CD14-positive monocyte (primary cell): ENCODE results near the gene CCDC87. TPM values are rescaled to one million over a fixed set of nuclear protein-coding genes. Genes with fewer than 3 reads are reported as not detected.

ENCODE experiments used
- DNase-seq, 3 donors: peaks; one replicate each; pipeline ENCODE4 v3.0.0-alpha.2; 2011 to 2022
- H2AFZ ChIP-seq: 2 replicates; pipeline ENCODE4 v1.6.0; 2012; ENCODE audit warnings: mild to moderate bottlenecking, low read depth, low read length, inconsistent platforms; ENCODE audit not compliant: insufficient read depth, poor library complexity, severe bottlenecking
- H3K27ac ChIP-seq, 2 donors: 1 replicate in 1 of 2; 2 replicates in 1 of 2; pipeline ENCODE4 v1.5.1; 2012 to 2013; ENCODE audit warnings: low read length in 2 of 2, control low read depth in 1 of 2, inconsistent platforms in 1 of 2, low read depth in 1 of 2, mild to moderate bottlenecking in 1 of 2
- H3K27me3 ChIP-seq, 2 donors: one replicate each; pipeline versions ENCODE4 v1.6.0 to v1.6.1; 2011 to 2013; ENCODE audit warnings: low read length in 2 of 2; ENCODE audit not compliant: control insufficient read depth in 2 of 2, insufficient read depth in 2 of 2
- H3K36me3 ChIP-seq, 2 donors: replicated peaks in 1 of 2; 1 replicate in 1 of 2; 2 replicates in 1 of 2; pipeline versions ENCODE4 v1.5.1 to v1.6.1; 2012 to 2013; ENCODE audit warnings: low read length in 2 of 2, control low read depth in 1 of 2, inconsistent platforms in 1 of 2, mild to moderate bottlenecking in 1 of 2; ENCODE audit not compliant: insufficient read depth in 2 of 2, control insufficient read depth in 1 of 2
- H3K4me1 ChIP-seq, 2 donors: 1 replicate in 1 of 2; 2 replicates in 1 of 2; pipeline versions ENCODE4 v1.5.1 to v1.6.1; 2012 to 2013; ENCODE audit warnings: low read length in 2 of 2, control low read depth in 1 of 2, inconsistent platforms in 1 of 2, mild to moderate bottlenecking in 1 of 2, moderate library complexity in 1 of 2; ENCODE audit not compliant: insufficient read depth in 2 of 2, control insufficient read depth in 1 of 2
- H3K4me2 ChIP-seq: replicated peaks from 2 replicates; pipeline ENCODE3; 2012; ENCODE audit warnings: low read length, moderate library complexity, mild to moderate bottlenecking; ENCODE audit not compliant: poor library complexity, severe bottlenecking; ENCODE audit errors: extremely low read depth
- H3K4me3 ChIP-seq, 3 experiments: fragments of 200-600 bp in 1 of 3; sonication (generic) in 1 of 3; replicated peaks in 1 of 3; 1 replicate in 2 of 3; 2 replicates in 1 of 3; pipeline ENCODE4 v1.5.1; 2011 to 2013; ENCODE audit warnings: low read length in 3 of 3, mild to moderate bottlenecking in 3 of 3, control low read depth in 2 of 3, low read depth in 2 of 3, inconsistent platforms in 1 of 3, moderate library complexity in 1 of 3
- H3K79me2 ChIP-seq: 2 replicates; pipeline ENCODE4 v1.6.0; 2012; ENCODE audit warnings: mild to moderate bottlenecking, control low read depth, inconsistent platforms, low read length, moderate library complexity; ENCODE audit not compliant: insufficient read depth
- H3K9ac ChIP-seq: 2 replicates; pipeline ENCODE4 v1.6.0; 2017; ENCODE audit warnings: low read length, mild to moderate bottlenecking; ENCODE audit not compliant: insufficient read depth, poor library complexity, severe bottlenecking
- H3K9me3 ChIP-seq, 2 donors: replicated peaks in 1 of 2; 1 replicate in 1 of 2; 2 replicates in 1 of 2; pipeline versions ENCODE4 v1.5.1 to v1.6.1; 2012 to 2013; ENCODE audit warnings: low read length in 2 of 2, control low read depth in 1 of 2; ENCODE audit not compliant: control insufficient read depth in 1 of 2, insufficient read depth in 1 of 2
- H4K20me1 ChIP-seq: 2 replicates; pipeline ENCODE4 v1.6.0; 2012; ENCODE audit warnings: mild to moderate bottlenecking, low read length, control low read depth, moderate library complexity; ENCODE audit not compliant: insufficient read depth
- H3K27ac Mint-ChIP-seq, 7 donors: one replicate each; pipeline ENCODE4 v1.8.0; 2020; ENCODE audit warnings: mild to moderate bottlenecking in 7 of 7, mixed read lengths in 7 of 7, moderate library complexity in 6 of 7, inconsistent platforms in 2 of 7
- H3K27me3 Mint-ChIP-seq, 3 donors: one replicate each; pipeline ENCODE4 v1.8.0; 2021 to 2022; ENCODE audit warnings: low read depth in 3 of 3, mild to moderate bottlenecking in 3 of 3, mixed read lengths in 3 of 3, moderate library complexity in 3 of 3, inconsistent platforms in 1 of 3
- H3K36me3 Mint-ChIP-seq, 2 donors: one replicate each; pipeline ENCODE4 v1.8.0; 2020; ENCODE audit warnings: mixed read lengths in 2 of 2, inconsistent platforms in 1 of 2, mild to moderate bottlenecking in 1 of 2
- H3K4me1 Mint-ChIP-seq: one replicate; pipeline ENCODE4 v1.8.0; 2020; ENCODE audit warnings: mild to moderate bottlenecking, mixed read lengths
- H3K4me3 Mint-ChIP-seq, 2 donors: one replicate each; pipeline ENCODE4 v1.8.0; 2020; ENCODE audit warnings: mild to moderate bottlenecking in 2 of 2, mixed read lengths in 2 of 2, moderate library complexity in 1 of 2
- H3K9me3 Mint-ChIP-seq, 7 donors: one replicate each; pipeline ENCODE4 v1.8.0; 2020 to 2022; ENCODE audit warnings: mixed read lengths in 7 of 7, mild to moderate bottlenecking in 6 of 7, moderate library complexity in 6 of 7, inconsistent platforms in 2 of 7
- WGBS: methylation state at CpG from one replicate; pipeline ENCODE4 v1.1.5; 2013; ENCODE audit warnings: missing lambda C conversion rate; ENCODE audit not compliant: insufficient coverage; 5-methylcytosine and 5-hydroxymethylcytosine counted together
- intact Hi-C, 2 donors: fragments of 100-400 bp; cut with micrococcal nuclease; formaldehyde crosslinking; loops; one replicate each; pipeline versions ENCODE4 v1.15.0 to v1.15.1; 2023
- polyA plus RNA-seq, 3 donors: library from polyadenylated mRNA; depleted of rRNA in 1 of 3; unstranded in 2 of 3; stranded (reverse) in 1 of 3; fragments of 300-500 nt in 2 of 3; fragments of >200 nt in 1 of 3; fragmentation: Illumina TruSeq in 2 of 3; gene quantifications; 1 replicate in 2 of 3; 2 replicates in 1 of 3; pipeline ENCODE4 v1.2.3, GENCODE V29; 2012 to 2021
- TF ChIP-seq, protein P1 (sequence below): fragments of 200-600 bp; IDR thresholded peaks from one replicate; pipeline ENCODE4 v1.8.0; 2022; ENCODE audit warnings: antibody characterized with exemption, mild to moderate bottlenecking

CCDC87 gene
- polyA plus RNA-seq, 3 donors, result not detected

GRCh38 chr11:66559866-66560676 lies 32.8 kb downstream of the CCDC87 start:
- peaks cover 8% of the 10 kb centered on the region for H3K4me1 Mint-ChIP-seq
- Histone ChIP-seq H2AFZ (no peak overlapping the region), H3K4me2 (no peak overlapping the region), H3K27ac (no peak overlapping the region), H4K20me1 (no peaks in the 10 kb centered on the region), H3K9ac (no peak overlapping the region), H3K4me3 (no peak overlapping the region), H3K79me2 (no peaks in the 10 kb centered on the region), H3K4me1 (peaks cover 0 to 5% of the 10 kb centered on the region in 2 donors), H3K36me3 (no peaks in the 10 kb centered on the region), H3K9me3 (no peaks in the 10 kb centered on the region), H3K27me3 (peaks cover 3 to 19% of the 10 kb centered on the region in 2 donors)
- H3K9me3 Mint-ChIP-seq, result peaks cover 0 to 2% (median 0%) of the 10 kb centered on the region in 7 donors
- 89% methylated on average over 12 of the region's 27 CpGs for WGBS
- TF ChIP-seq, protein P1, sequence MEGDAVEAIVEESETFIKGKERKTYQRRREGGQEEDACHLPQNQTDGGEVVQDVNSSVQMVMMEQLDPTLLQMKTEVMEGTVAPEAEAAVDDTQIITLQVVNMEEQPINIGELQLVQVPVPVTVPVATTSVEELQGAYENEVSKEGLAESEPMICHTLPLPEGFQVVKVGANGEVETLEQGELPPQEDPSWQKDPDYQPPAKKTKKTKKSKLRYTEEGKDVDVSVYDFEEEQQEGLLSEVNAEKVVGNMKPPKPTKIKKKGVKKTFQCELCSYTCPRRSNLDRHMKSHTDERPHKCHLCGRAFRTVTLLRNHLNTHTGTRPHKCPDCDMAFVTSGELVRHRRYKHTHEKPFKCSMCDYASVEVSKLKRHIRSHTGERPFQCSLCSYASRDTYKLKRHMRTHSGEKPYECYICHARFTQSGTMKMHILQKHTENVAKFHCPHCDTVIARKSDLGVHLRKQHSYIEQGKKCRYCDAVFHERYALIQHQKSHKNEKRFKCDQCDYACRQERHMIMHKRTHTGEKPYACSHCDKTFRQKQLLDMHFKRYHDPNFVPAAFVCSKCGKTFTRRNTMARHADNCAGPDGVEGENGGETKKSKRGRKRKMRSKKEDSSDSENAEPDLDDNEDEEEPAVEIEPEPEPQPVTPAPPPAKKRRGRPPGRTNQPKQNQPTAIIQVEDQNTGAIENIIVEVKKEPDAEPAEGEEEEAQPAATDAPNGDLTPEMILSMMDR, result no peak
- H3K27me3 Mint-ChIP-seq, result peaks cover 17 to 34% (median 20%) of the 10 kb centered on the region in 3 donors
- no peaks in the 10 kb centered on the region for H3K36me3 Mint-ChIP-seq
- DNase-seq, result peak in 1 of 3 donors; percentile 2
- no peak overlapping the region for H3K4me3 Mint-ChIP-seq
- intact Hi-C loops, result no loop called here
- no peak overlapping the region for H3K27ac Mint-ChIP-seq

GRCh38 chr11:66559142-66559865 lies 33.6 kb downstream of the CCDC87 start:
- no peaks in the 10 kb centered on the region for H3K36me3 Mint-ChIP-seq
- Histone ChIP-seq H3K4me3 (no peak overlapping the region), H3K27ac (no peak overlapping the region), H3K36me3 (no peaks in the 10 kb centered on the region), H3K4me2 (peak overlapping the region; percentile 19), H3K9ac (no peak overlapping the region), H3K4me1 (peaks cover 0 to 5% of the 10 kb centered on the region in 2 donors), H2AFZ (peak overlapping the region; percentile 41), H3K27me3 (peaks cover 3 to 19% of the 10 kb centered on the region in 2 donors), H3K9me3 (no peaks in the 10 kb centered on the region), H4K20me1 (no peaks in the 10 kb centered on the region), H3K79me2 (no peaks in the 10 kb centered on the region)
- peaks cover 18 to 34% (median 23%) of the 10 kb centered on the region in 3 donors for H3K27me3 Mint-ChIP-seq
- 30% methylated on average over 30 of the region's 50 CpGs for WGBS
- peaks cover 0 to 2% (median 0%) of the 10 kb centered on the region in 7 donors for H3K9me3 Mint-ChIP-seq
- intact Hi-C loops, result no loop called here
- TF ChIP-seq, protein P1, result no peak
- peaks cover 8% of the 10 kb centered on the region for H3K4me1 Mint-ChIP-seq
- peak in 1 of 3 donors; percentile 4 for DNase-seq
- H3K27ac Mint-ChIP-seq, result no peak overlapping the region
- H3K4me3 Mint-ChIP-seq, result peak overlapping the region in 1 of 2 donors; percentile 46
